ENCODE data around the gene ST3GAL5. TPM values are rescaled to one million over a fixed set of nuclear protein-coding genes. Genes with fewer than 3 reads are reported as not detected.

The ST3GAL5 gene
- total RNA-seq, 1 donor from 2014 or later, result 20.0 TPM

GRCh38 chr2:85921659-85922058 is 32.9 kb upstream of the ST3GAL5 start:
- no peak for TF ChIP-seq CTCF (IDR thresholded peaks at IDR 0.05)
- Mint-ChIP-seq H3K4me3 (ENCODE audit: unreplicated experiment) (no peak overlapping the region), H3K27ac (ENCODE audit: unreplicated experiment) (no peak overlapping the region), H3K36me3 (ENCODE audit: low read depth) (peaks cover 1% of the 10 kb centered on the region), H3K27me3 (ENCODE audit: low read depth) (no peaks in the 10 kb centered on the region), H3K4me1 (ENCODE audit: low read depth) (peaks cover 26% of the 10 kb centered on the region), H3K9me3 (ENCODE audit: low read depth) (no peaks in the 10 kb centered on the region)
- no peak for DNase-seq (ENCODE audit: low spot score)

GRCh38 chr2:85920810-85921545 is 32.2 kb upstream of the ST3GAL5 start:
- Mint-ChIP-seq H3K27ac (ENCODE audit: unreplicated experiment) (no peak overlapping the region), H3K4me1 (ENCODE audit: low read depth) (peaks cover 26% of the 10 kb centered on the region), H3K27me3 (ENCODE audit: low read depth) (no peaks in the 10 kb centered on the region), H3K9me3 (ENCODE audit: low read depth) (no peaks in the 10 kb centered on the region), H3K36me3 (ENCODE audit: low read depth) (peaks cover 1% of the 10 kb centered on the region), H3K4me3 (ENCODE audit: unreplicated experiment) (no peak overlapping the region)
- DNase-seq (ENCODE audit: low spot score), result no peak
- no peak for TF ChIP-seq CTCF (IDR thresholded peaks at IDR 0.05)

DNA sequence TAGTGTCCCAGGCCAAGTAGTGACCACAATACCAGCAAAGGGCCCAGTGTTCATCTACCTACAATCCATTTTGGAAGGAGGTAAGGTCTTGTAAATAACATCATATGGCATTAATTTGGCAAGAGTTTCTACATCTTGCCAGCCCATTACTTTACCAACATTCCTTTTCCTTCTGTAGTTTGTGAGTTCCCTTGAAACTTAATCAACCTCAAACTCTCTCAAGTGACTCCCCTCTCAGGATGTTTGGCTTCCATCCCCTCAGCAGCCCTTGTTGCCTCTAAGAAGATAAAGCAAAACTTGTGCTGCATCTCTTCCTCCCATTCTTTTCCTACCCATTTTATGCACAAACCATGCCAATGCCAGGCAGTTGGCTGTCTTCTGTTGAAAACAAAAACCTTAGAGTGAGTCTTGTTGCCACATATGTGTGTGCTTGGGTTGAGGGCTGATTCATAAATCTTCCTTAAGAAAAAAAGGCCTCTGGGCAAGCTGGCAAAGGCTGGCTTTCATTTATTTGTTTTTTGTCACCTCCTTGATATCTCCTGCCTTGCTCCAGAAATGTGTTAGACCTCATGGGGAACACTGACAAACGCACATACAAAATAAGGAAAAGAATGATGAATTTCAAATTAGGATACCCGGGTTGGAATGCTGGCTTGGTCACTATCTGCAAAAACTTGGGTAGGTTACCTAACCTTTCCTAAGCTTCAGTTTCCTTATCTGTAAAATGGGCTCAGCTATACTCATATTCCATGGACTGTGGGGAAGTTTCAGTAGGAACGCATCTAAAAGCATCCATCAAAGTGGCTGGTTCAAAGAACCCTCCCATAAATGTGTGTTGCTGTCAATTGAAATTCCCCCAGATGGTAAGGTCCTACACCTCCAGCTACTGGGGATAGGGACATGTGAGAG is 29.4 kb upstream of the ST3GAL5 start:
- no peak overlapping the region for H3K27ac Mint-ChIP-seq (ENCODE audit: unreplicated experiment)
- DNase-seq (ENCODE audit: low spot score), result no peak
- H3K4me1 Mint-ChIP-seq (ENCODE audit: low read depth), result peaks cover 27% of the 10 kb centered on the region
- H3K4me3 Mint-ChIP-seq (ENCODE audit: unreplicated experiment), result no peak overlapping the region
- H3K36me3 Mint-ChIP-seq (ENCODE audit: low read depth), result peaks cover 1% of the 10 kb centered on the region
- TF ChIP-seq CTCF (IDR thresholded peaks at IDR 0.05), result no peak
- H3K27me3 Mint-ChIP-seq (ENCODE audit: low read depth), result no peaks in the 10 kb centered on the region
- no peaks in the 10 kb centered on the region for H3K9me3 Mint-ChIP-seq (ENCODE audit: low read depth)

DNA sequence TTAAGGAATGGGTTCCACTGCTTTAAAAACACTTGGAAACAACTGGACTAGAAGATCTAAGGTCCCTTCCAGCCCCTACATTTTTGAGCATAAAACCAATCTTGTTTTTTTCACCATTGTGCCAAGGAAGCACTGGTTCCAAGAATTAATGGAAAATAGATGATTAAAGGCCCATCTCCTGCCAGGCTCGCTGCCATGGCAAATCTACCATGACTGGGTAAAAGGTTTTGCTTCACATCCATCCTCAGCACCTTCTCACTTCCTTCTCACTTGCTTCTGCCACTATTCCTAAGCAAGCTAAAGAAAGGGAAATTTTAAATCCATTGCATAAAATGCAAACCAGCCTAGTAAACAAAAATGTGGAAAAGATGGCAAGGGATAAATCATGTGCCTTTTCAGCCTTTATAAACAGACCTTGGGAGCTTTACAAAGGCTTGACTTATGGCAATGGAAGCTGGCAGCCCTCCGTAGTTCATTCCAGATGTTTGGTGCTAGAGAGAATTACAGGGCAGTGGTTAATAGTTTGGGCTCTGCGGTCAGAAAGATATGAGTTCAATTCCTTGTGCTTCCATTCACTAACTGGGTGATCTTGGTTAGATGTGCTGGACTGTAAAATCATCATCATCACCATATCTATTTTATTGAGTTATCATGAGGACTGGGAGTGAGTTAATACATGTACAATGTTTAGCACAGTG is 27.0 kb upstream of the ST3GAL5 start:
- Mint-ChIP-seq H3K4me3 (ENCODE audit: unreplicated experiment) (no peak overlapping the region), H3K27ac (ENCODE audit: unreplicated experiment) (no peak overlapping the region), H3K27me3 (ENCODE audit: low read depth) (no peaks in the 10 kb centered on the region), H3K9me3 (ENCODE audit: low read depth) (no peaks in the 10 kb centered on the region), H3K36me3 (ENCODE audit: low read depth) (peaks cover 1% of the 10 kb centered on the region), H3K4me1 (ENCODE audit: low read depth) (peaks cover 25% of the 10 kb centered on the region)
- DNase-seq (ENCODE audit: low spot score), result no peak
- TF ChIP-seq CTCF (IDR thresholded peaks at IDR 0.05), result no peak

DNA sequence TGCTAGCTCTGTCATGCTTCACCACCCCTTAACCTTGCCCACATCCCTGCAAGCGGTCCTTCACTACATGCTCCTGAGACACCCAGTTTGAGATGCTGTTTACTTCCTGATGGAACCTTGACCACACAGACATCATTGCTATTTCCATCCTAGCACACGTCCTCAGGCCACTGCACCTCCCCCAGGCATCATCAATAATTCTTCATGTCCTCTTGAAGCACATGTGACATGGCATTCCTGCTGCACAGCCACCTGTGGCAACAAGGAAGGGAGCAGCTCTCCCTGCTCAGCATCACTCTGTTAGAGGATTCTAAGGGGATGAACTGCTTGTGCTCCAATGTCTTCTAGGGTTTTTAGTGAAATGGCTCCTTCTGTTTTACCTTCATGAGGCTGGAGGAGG is 26.1 kb upstream of the ST3GAL5 start:
- Mint-ChIP-seq H3K27me3 (ENCODE audit: low read depth) (no peaks in the 10 kb centered on the region), H3K4me3 (ENCODE audit: unreplicated experiment) (no peak overlapping the region), H3K36me3 (ENCODE audit: low read depth) (peaks cover 1% of the 10 kb centered on the region), H3K9me3 (ENCODE audit: low read depth) (no peaks in the 10 kb centered on the region), H3K4me1 (ENCODE audit: low read depth) (peaks cover 25% of the 10 kb centered on the region), H3K27ac (ENCODE audit: unreplicated experiment) (no peak overlapping the region)
- no peak for DNase-seq (ENCODE audit: low spot score)
- TF ChIP-seq CTCF (IDR thresholded peaks at IDR 0.05), result no peak

All from chondrocyte (in vitro differentiated cells).